ENCODE results near the gene RSPO4.

The RSPO4 gene

GRCh38 chr20:967796-968742 is 34.0 kb downstream of the RSPO4 start:
- DNase-seq, result no peak

- no peak for DNase-seq
Observed at GRCh38 chr20:965956-966355, 36.2 kb downstream of the RSPO4 start.

GRCh38 chr20:963795-964194 is 38.3 kb downstream of the RSPO4 start:
- DNase-seq, result no peak

DNA sequence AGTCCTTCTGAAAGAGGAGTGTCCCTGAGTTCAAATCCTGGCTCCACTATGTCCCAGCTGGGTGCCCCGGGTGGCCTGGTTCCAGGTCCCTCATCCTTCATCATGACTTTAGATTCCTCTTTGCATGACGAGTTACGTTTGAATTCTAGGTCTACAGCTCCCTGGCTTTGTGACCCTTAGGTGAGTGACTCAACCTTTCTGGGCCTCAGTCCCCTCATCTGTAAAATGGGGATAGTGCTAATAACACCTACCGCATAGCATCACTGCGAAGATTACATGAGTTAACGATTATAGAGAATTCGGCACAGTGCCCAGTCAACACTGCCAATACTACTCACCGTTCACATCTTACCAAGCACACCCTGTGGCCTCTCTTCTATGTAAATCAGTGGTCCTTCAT is 39.4 kb downstream of the RSPO4 start:
- no peak for DNase-seq

- DNase-seq, result no peak
Observed at GRCh38 chr20:962223-962622, 39.9 kb downstream of the RSPO4 start.

DNA sequence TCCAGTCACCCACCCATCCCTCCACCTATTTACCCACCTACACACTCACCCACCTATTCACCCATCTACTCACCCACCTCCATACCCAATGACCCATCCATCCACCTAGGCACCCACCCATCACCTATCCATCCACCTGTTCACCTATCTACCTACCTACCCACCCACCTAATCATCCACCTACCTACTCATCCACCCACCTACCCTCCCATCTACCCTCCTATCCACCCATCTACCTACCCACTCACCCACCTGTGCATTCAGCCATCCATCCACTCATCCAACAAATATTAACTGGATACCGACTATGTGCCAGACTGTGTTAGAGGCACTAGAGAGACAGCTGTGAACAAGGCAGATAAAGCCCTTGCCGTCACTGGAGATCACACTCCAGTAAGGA is 40.3 kb downstream of the RSPO4 start:
- no peak for DNase-seq

DNA sequence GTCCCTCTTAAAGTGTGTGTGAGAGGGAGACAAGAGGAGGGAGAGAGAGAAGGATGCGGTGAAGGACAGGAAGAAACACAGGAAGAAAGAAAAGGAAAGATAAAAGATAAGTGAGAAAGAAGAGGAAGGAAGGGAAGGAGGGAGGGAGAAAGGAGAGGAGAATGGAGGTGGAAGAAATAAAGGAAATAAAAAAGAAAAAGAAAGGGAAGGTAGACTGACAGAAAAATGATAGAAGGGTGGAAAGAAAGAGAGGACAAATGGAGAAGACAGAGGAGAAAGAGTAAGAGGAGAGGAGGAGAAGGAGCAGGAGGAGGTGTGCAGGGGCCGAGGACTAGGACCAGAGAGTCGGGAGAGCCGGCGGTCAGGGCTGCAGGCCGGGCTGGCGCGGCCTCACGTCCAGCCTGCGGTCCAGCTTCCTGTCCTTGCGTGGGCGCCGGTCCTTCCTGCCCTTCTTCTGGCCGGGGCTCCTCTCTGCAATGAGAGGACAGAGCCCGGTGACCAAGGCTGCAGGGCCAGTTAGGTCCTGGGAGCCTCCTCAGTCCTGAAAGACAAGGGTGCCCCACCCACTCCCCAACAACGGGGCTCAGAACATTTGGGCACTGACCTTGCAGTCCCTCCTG is 42.0 kb downstream of the RSPO4 start:
- no peak for DNase-seq

GRCh38 chr20:958936-959815 is 42.9 kb downstream of the RSPO4 start:
- no peak for DNase-seq

GRCh38 chr20:957544-957943 is 44.6 kb downstream of the RSPO4 start:
- no peak for DNase-seq

DNA sequence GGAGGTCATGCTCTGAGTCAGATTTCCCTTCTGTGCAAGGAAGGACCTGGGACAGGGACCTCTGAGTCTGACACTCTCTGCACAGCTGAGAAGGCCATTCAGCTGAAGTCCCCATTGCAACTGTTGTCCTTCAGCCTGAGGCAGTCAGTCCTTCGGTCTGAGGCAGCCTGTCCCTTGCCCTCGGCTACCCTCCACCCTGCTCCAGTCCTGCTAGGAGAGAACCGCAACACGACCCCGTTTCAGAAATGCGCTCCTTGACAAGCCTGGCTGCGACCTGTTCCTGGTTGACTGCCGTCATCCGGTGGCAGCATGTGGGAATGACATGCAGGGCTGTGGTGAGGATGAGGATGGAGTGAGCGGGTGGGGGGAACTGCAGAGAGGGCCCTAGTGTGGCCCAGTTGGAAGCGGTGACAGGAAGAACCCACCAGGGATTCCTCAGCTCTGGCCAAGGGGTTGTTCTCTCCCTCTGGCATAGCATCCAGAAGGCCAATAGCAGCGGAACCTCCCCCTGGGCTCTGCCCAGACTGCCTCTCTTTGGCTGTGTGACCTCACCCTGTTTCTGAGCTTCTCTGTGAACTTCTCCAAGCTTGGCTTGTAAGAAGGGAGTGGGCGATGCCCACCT is 45.7 kb downstream of the RSPO4 start:
- DNase-seq, result peak; percentile 64

DNA sequence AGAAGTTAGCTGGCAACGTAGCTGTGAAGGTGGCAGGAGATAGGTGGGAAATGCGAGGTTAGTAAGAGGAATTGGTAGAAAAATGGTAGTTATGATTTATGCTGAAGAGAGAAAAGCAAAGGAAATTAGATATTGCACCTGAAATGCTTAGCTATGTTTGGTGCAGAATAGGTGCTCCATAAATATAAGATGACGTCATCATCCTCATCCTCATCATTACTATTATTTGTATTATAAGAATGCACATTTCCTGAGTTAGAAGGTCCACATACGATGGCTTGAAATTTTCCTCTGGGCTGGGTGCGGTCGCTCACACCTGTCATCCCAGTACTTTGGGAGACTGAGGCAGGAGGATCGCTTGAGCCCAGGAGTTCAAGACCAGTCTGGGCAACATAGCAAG is 46.5 kb downstream of the RSPO4 start:
- no peak for DNase-seq

DNA sequence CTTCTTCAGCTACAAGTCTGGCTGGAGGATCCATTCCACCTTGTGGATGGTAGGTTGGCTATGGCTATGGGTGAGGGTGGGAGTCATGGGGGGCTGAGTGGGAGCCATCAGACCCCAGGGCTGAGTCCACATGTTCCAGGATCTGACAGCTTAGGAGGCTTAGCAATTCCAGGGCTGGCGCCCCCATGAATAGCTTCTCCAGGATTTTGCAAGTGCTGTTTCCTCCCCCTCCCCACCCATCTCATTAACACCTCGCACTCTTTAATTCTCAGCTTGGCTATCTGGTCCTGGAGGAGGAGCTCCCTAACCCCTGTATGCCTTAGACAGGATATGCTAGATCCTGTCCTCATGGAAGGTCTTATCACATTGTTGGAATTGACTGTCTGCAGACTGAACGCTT is 47.0 kb downstream of the RSPO4 start:
- DNase-seq, result no peak

- no peak for DNase-seq
Observed at GRCh38 chr20:953742-954141, 48.4 kb downstream of the RSPO4 start.

GRCh38 chr20:952196-952795 is 49.8 kb downstream of the RSPO4 start:
- DNase-seq, result no peak

DNA sequence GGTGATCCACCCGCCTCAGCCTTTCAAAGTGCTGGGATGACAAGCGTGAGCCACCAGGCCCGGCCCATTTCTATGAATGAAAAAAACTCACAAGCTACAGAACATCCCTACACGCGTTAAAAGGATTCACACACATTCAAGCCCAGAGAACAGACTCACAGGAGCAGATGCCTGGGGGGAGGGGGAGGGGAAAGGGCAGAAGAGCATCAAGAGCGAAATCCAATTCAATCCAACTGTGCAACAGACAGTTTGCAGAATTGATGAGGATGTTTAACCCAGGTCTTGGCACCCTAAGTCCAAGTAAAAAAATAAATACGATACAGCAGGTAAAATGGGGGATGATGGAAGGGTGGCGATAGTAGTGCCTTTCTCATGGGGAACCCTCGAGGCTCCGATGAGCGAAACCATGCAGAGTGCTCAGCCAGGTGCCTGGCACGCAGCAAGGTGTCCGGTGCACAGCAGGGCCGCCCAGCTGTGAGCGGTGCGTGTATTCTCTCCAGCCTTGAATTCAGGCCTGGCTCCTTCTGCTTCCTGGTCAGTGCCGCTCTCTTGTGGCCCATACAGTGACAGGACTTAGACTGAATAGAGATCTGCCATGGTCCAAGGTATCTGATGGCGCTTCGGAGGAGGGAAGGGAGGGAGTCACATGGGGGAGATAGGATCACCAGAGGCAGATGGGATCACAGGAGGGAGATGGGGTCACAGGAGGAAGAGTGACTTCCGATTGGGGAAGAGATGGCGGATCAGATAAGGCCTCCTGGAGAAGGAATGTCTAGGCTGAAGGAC is 50.5 kb downstream of the RSPO4 start:
- no peak for DNase-seq

DNA sequence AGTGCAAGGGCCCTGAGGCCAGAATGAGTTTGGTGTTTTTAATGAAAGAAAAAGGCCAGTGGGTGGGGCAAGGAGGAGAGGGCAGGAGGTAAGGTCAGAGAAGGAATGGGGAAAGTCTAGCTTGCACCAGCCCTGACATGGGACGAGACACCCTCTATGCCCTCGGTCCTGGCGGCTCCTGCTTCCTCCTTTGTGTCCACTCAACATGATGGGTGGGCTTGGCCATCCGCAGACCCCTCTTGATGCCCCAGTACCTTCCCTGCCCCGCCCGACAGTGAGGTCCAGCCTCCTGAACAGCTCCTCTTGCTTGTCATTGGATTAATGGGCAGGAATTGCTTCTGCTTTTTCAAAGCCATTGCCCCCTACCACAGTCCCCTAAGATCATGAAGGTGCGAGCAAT is 52.4 kb downstream of the RSPO4 start:
- no peak for DNase-seq

GRCh38 chr20:946826-947225 is 55.3 kb downstream of the RSPO4 start:
- DNase-seq, result no peak

GRCh38 chr20:945841-946240 is 56.3 kb downstream of the RSPO4 start:
- no peak for DNase-seq

- no peak for DNase-seq
Observed at GRCh38 chr20:944774-945410, 57.2 kb downstream of the RSPO4 start.

- DNase-seq, result no peak
Observed at GRCh38 chr20:944148-944547, 58.0 kb downstream of the RSPO4 start.

DNA sequence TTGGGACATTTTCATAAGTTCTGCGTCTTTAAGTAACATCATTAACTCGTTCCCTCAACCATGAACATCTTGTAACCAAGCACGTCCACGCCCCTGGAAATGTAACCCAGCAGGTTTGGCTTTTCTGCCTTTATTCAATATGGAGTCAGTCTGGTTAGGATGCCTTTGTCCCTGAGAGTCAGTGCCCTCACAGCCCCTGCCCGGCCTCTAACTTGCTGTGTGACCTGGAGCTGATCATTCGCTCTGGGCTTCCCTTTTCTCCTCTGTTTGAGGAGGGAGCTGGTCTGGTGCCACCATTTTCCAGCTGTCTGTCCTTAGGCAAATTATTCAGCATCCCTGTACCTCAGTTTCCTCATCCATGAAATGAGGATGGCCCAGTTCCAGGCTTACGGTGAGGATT is 59.5 kb downstream of the RSPO4 start:
- DNase-seq, result no peak
